ENCODE results near the gene IL3.

The IL3 gene, protein sequence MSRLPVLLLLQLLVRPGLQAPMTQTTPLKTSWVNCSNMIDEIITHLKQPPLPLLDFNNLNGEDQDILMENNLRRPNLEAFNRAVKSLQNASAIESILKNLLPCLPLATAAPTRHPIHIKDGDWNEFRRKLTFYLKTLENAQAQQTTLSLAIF
- long read RNA-seq, result 0 reads

GRCh38 chr5:132060501-132061161 is at the start of gene IL3:
Gene IL3, plus strand, starts transcription at chr5:132060655. Its CDS starts 52 bp downstream, at chr5:132060707.
- DNase-seq (ENCODE audit: low read depth in 1 of 2, low spot score in 1 of 2), result no peak
- Histone ChIP-seq H3K4me3 (replicated peaks; ENCODE audit: insufficient read depth, low read length) (no peak within 1 kb of the TSS), H3K27me3 (ENCODE audit: insufficient read depth, poor library complexity, severe bottlenecking) (no peaks in the 10 kb centered on the region), H3K27ac (replicated peaks) (no peak within 1 kb of the TSS)
- TF ChIP-seq GABPA (IDR thresholded peaks at IDR 0.05; ENCODE audit: low read depth), result no peak
- TF ChIP-seq, protein P1, sequence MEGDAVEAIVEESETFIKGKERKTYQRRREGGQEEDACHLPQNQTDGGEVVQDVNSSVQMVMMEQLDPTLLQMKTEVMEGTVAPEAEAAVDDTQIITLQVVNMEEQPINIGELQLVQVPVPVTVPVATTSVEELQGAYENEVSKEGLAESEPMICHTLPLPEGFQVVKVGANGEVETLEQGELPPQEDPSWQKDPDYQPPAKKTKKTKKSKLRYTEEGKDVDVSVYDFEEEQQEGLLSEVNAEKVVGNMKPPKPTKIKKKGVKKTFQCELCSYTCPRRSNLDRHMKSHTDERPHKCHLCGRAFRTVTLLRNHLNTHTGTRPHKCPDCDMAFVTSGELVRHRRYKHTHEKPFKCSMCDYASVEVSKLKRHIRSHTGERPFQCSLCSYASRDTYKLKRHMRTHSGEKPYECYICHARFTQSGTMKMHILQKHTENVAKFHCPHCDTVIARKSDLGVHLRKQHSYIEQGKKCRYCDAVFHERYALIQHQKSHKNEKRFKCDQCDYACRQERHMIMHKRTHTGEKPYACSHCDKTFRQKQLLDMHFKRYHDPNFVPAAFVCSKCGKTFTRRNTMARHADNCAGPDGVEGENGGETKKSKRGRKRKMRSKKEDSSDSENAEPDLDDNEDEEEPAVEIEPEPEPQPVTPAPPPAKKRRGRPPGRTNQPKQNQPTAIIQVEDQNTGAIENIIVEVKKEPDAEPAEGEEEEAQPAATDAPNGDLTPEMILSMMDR (IDR thresholded peaks at IDR 0.05; ENCODE audit: insufficient read depth, low read length), result no peak
- no peak for TF ChIP-seq POLR2AphosphoS5 (IDR thresholded peaks at IDR 0.05; ENCODE audit: low read depth)
- TF ChIP-seq SPI1 (IDR thresholded peaks at IDR 0.05; ENCODE audit: borderline replicate concordance, low read depth), result no peak
- TF ChIP-seq, protein P2, sequence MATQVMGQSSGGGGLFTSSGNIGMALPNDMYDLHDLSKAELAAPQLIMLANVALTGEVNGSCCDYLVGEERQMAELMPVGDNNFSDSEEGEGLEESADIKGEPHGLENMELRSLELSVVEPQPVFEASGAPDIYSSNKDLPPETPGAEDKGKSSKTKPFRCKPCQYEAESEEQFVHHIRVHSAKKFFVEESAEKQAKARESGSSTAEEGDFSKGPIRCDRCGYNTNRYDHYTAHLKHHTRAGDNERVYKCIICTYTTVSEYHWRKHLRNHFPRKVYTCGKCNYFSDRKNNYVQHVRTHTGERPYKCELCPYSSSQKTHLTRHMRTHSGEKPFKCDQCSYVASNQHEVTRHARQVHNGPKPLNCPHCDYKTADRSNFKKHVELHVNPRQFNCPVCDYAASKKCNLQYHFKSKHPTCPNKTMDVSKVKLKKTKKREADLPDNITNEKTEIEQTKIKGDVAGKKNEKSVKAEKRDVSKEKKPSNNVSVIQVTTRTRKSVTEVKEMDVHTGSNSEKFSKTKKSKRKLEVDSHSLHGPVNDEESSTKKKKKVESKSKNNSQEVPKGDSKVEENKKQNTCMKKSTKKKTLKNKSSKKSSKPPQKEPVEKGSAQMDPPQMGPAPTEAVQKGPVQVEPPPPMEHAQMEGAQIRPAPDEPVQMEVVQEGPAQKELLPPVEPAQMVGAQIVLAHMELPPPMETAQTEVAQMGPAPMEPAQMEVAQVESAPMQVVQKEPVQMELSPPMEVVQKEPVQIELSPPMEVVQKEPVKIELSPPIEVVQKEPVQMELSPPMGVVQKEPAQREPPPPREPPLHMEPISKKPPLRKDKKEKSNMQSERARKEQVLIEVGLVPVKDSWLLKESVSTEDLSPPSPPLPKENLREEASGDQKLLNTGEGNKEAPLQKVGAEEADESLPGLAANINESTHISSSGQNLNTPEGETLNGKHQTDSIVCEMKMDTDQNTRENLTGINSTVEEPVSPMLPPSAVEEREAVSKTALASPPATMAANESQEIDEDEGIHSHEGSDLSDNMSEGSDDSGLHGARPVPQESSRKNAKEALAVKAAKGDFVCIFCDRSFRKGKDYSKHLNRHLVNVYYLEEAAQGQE (IDR thresholded peaks at IDR 0.05; ENCODE audit: insufficient replicate concordance, low read depth), result no peak

- no peaks in the 10 kb centered on the region for H3K27me3 ChIP-seq (ENCODE audit: insufficient read depth, poor library complexity, severe bottlenecking)
- DNase-seq (ENCODE audit: low read depth in 1 of 2, low spot score in 1 of 2), result no peak
- H3K4me3 ChIP-seq (replicated peaks; ENCODE audit: insufficient read depth, low read length), result no peak overlapping the region; the same call in 1 of the 2 replicates
Measured at GRCh38 chr5:132010989-132011621, 49.4 kb upstream of the IL3 start.

More at GRCh38 chr5:132010989-132011621, 49.4 kb upstream of the IL3 start:
- TF ChIP-seq, protein P1 (IDR thresholded peaks at IDR 0.05; ENCODE audit: insufficient read depth, low read length), result no peak
- TF ChIP-seq, protein P2 (IDR thresholded peaks at IDR 0.05; ENCODE audit: insufficient replicate concordance, low read depth), result no peak
- TF ChIP-seq POLR2AphosphoS5 (IDR thresholded peaks at IDR 0.05; ENCODE audit: low read depth) (no peak), SPI1 (IDR thresholded peaks at IDR 0.05; ENCODE audit: borderline replicate concordance, low read depth) (no peak), GABPA (IDR thresholded peaks at IDR 0.05; ENCODE audit: low read depth) (no peak)
- H3K27ac ChIP-seq (replicated peaks), result no peak overlapping the region
